GM12878 (cell line): ENCODE results near the gene BBC3. TPM values are rescaled to one million over a fixed set of nuclear protein-coding genes. Genes with fewer than 3 reads are reported as not detected.

ENCODE experiments used
- ATAC-seq: fragments of 200-7000 bp; cut with Tn5 transposase; 3 replicates; pipeline ENCODE4 v1.9.1; 2020; ENCODE audit warnings: mild to moderate bottlenecking, moderate library complexity
- BruUV-seq: library from RNA; stranded (reverse); fragments of 400-500 nt; replicated peaks from 2 replicates; lab custom pipeline; 2021; lab: Mats Ljungman, UMichigan
- CTCF ChIA-PET: fragments of 300-600 bp; sonication (Branson Sonifier 250); formaldehyde crosslinking; extraction: SDS; loops from one replicate; lab custom pipeline; 2021; ENCODE audit warnings: inconsistent platforms; lab: Yijun Ruan, JAX
- POLR2A ChIA-PET: fragments of 350-600 bp; formaldehyde crosslinking; extraction: SDS; loops from one replicate; lab custom pipeline; 2021; ENCODE audit warnings: inconsistent platforms; lab: Charles Lee
- RAD21 ChIA-PET: fragments of 300-600 bp; sonication (Branson Sonifier 250); formaldehyde crosslinking; loops from one replicate; lab custom pipeline; 2023; ENCODE audit warnings: antibody characterized with exemption; ENCODE audit not compliant: unreplicated experiment; lab: Charles Lee
- SMC1A ChIA-PET: fragments of 300-600 bp; sonication (Branson Sonifier 250); formaldehyde crosslinking; loops from one replicate; lab custom pipeline; 2023; ENCODE audit not compliant: unreplicated experiment, uncharacterized antibody; lab: Charles Lee
- DNase-seq: peaks from one replicate; pipeline ENCODE4 v3.0.0-alpha.2; 2011; ENCODE audit warnings: low read depth, low spot score
- FAIRE-seq: peaks from 3 replicates; lab custom pipeline; 2011; peaks lifted over from hg19 to GRCh38; lab: Jason Lieb, UNC
- H2AFZ ChIP-seq: 2 replicates; pipeline ENCODE4 v1.6.0; 2011; ENCODE audit warnings: low read depth, low read length, control low read depth; ENCODE audit not compliant: control insufficient read depth
- H3K27ac ChIP-seq: 2 replicates; pipeline ENCODE4 v1.5.1; 2011; ENCODE audit warnings: control low read depth; ENCODE audit not compliant: control insufficient read depth, insufficient read depth
- H3K27me3 ChIP-seq, 2 experiments: replicated peaks in 1 of 2; 2 replicates each; pipeline versions ENCODE4 v1.6.0 to v1.6.1; 2011; ENCODE audit warnings: low read length in 1 of 2; ENCODE audit not compliant: control insufficient read depth in 2 of 2, insufficient read depth in 2 of 2
- H3K36me3 ChIP-seq, 2 experiments: 2 replicates each; pipeline ENCODE4 v1.5.1; 2011; ENCODE audit warnings: low read length in 1 of 2; ENCODE audit not compliant: control insufficient read depth in 2 of 2, insufficient read depth in 2 of 2
- H3K4me1 ChIP-seq: 2 replicates; pipeline ENCODE4 v1.6.1; 2011; ENCODE audit warnings: mild to moderate bottlenecking, low read length, moderate library complexity, mixed read lengths; ENCODE audit not compliant: control insufficient read depth, insufficient read depth
- H3K4me2 ChIP-seq: 2 replicates; pipeline ENCODE4 v1.6.0; 2011; ENCODE audit warnings: control low read depth; ENCODE audit not compliant: control insufficient read depth, insufficient read depth
- H3K4me3 ChIP-seq: fragments of 200-600 bp; sonication (generic); 2 replicates; pipeline ENCODE4 v1.5.1; 2016
- H3K79me2 ChIP-seq: 2 replicates; pipeline ENCODE4 v1.6.0; 2011; ENCODE audit warnings: low read length; ENCODE audit not compliant: control insufficient read depth, insufficient read depth
- H3K9ac ChIP-seq: 2 replicates; pipeline ENCODE4 v1.8.0; 2011; ENCODE audit warnings: low read length, control low read depth, mixed read lengths; ENCODE audit not compliant: control insufficient read depth, insufficient read depth
- H3K9me3 ChIP-seq: replicated peaks from 3 replicates; pipeline ENCODE4 v1.5.1; 2011; ENCODE audit warnings: mild to moderate bottlenecking, low read length; ENCODE audit not compliant: control insufficient read depth, insufficient read depth
- H4K20me1 ChIP-seq: 2 replicates; pipeline ENCODE4 v1.6.0; 2011; ENCODE audit not compliant: control insufficient read depth, insufficient read depth
- ASH2L ChIP-seq: fragments of 300-600, 200-600 bp; sonication (generic); IDR thresholded peaks from 2 replicates; pipeline ENCODE4 v1.6.1; 2017; ENCODE audit warnings: low read depth, mild to moderate bottlenecking, borderline replicate concordance
- BRCA1 ChIP-seq: IDR thresholded peaks from 2 replicates; pipeline ENCODE4 v1.6.1; 2011; ENCODE audit warnings: low read depth, low read length, improper control_type of control experiment
- CBX3 ChIP-seq: fragments of 200-600 bp; sonication (generic); IDR thresholded peaks from 2 replicates; pipeline ENCODE4 v1.6.1; 2016; ENCODE audit warnings: low read depth, borderline replicate concordance
- EED ChIP-seq: sonication (generic); IDR thresholded peaks from 2 replicates; pipeline ENCODE4 v1.6.1; 2016; ENCODE audit warnings: antibody characterized with exemption, low read depth
- FOXK2 ChIP-seq: fragments of 450-650 bp; IDR thresholded peaks from 2 replicates; pipeline ENCODE4 v1.6.1; 2017; ENCODE audit warnings: mild to moderate bottlenecking, moderate library complexity
- POLR2A ChIP-seq: IDR thresholded peaks from 2 replicates; pipeline ENCODE4 v1.6.1; 2011; ENCODE audit warnings: low read depth, mild to moderate bottlenecking, low read length
- ZNF217 ChIP-seq: fragments of 450-650 bp; IDR thresholded peaks from 2 replicates; pipeline ENCODE4 v1.6.1; 2017; ENCODE audit warnings: antibody characterized with exemption, mild to moderate bottlenecking
- ZNF24 ChIP-seq: fragments of 450-650 bp; IDR thresholded peaks from 2 replicates; pipeline ENCODE4 v1.6.1; 2017; ENCODE audit warnings: antibody characterized with exemption, mild to moderate bottlenecking
- WGBS: methylation state at CpG from one replicate; pipeline ENCODE4 v1.1.6; 2016; ENCODE audit warnings: low lambda C conversion rate; ENCODE audit not compliant: insufficient replicate concordance, insufficient coverage; ENCODE audit errors: missing lambda C conversion rate; 5-methylcytosine and 5-hydroxymethylcytosine counted together
- in situ Hi-C: fragments of 300-500 bp; cut with MboI; formaldehyde crosslinking; loops from 9 replicates; pipeline ENCODE4 v1.14.3; 2018; ENCODE audit warnings: mixed read lengths
- intact Hi-C: fragments of 100-400 bp; cut with micrococcal nuclease; formaldehyde crosslinking; loops from one replicate; pipeline ENCODE4 v1.14.2; 2022; ENCODE audit not compliant: unreplicated experiment
- polyA plus RNA-seq, 11 experiments: library from polyadenylated mRNA; depleted of rRNA in 4 of 11; unstranded in 6 of 11; stranded (reverse) in 5 of 11; fragments of >200 nt; fragmentation: Nextera tagmentation in 4 of 11; fragmentation: Illumina TruSeq in 1 of 11; extraction: Ambion mirVana in 4 of 11; extraction: Trizol in 1 of 11; gene quantifications; 1 replicate in 1 of 11; 2 replicates in 10 of 11; pipeline versions ENCODE4 v1.2.1 to v1.2.3, GENCODE V29; 2011 to 2016; ENCODE audit warnings: inconsistent platforms in 2 of 11, missing spikeins in 2 of 11, low read depth in 1 of 11
- total RNA-seq, 4 experiments: library from RNA; depleted of rRNA in 3 of 4; stranded (reverse); fragments of >200 nt in 3 of 4; fragmentation: Illumina TruSeq in 1 of 4; extraction: Trizol in 1 of 4; gene quantifications; 2 replicates each; pipeline versions ENCODE4 v1.2.1 to v1.2.3, GENCODE V29; 2013 to 2021
- TF ChIP-seq, protein P1 (sequence below): fragments of 450-650 bp; IDR thresholded peaks from 2 replicates; pipeline ENCODE4 v1.6.1; 2017; ENCODE audit warnings: mild to moderate bottlenecking
- TF ChIP-seq, protein P2 (sequence below): fragments of 150-350 bp; IDR thresholded peaks from 2 replicates; pipeline ENCODE4 v1.6.1; 2014; ENCODE audit warnings: mild to moderate bottlenecking, low read depth, low read length
- TF ChIP-seq, protein P3 (sequence below): IDR thresholded peaks from 2 replicates; pipeline ENCODE4 v1.6.1; 2012; ENCODE audit warnings: low read depth, low read length, improper control_type of control experiment
- TF ChIP-seq, protein P4 (sequence below): fragments of 450-650 bp; IDR thresholded peaks from 2 replicates; pipeline ENCODE4 v1.6.1; 2017; ENCODE audit warnings: mild to moderate bottlenecking, low read depth, inconsistent platforms; ENCODE audit not compliant: poor library complexity, severe bottlenecking

The BBC3 gene
- total and polyA plus RNA-seq, 10 of the 15 experiments (the other 5 are each of a cell fraction or from before 2014, with no cell fraction given) = 0.10 to 17.9 (median 7.5) TPM

DNA sequence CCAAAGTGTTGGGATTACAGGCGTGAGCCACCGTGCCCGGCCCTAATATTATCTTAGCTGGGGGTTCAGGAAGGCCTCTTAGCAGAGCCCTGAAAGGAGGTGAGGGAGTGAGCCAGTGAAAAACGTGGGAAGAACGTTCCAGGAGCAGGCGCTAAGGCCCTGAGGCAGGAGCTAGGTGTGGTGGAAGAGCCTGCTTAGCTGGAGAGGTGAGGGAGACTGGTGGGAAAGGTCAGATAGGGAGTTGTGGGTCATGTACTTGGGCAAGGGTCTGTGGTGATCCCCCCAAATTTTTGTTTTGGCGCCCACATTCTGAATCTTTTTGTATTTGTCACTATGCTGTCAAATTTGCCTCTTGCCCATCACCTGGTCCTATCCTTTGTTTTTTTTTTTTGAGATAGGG, 38.6 kb upstream of the BBC3 start (continued):
- TF ChIP-seq, protein P1, sequence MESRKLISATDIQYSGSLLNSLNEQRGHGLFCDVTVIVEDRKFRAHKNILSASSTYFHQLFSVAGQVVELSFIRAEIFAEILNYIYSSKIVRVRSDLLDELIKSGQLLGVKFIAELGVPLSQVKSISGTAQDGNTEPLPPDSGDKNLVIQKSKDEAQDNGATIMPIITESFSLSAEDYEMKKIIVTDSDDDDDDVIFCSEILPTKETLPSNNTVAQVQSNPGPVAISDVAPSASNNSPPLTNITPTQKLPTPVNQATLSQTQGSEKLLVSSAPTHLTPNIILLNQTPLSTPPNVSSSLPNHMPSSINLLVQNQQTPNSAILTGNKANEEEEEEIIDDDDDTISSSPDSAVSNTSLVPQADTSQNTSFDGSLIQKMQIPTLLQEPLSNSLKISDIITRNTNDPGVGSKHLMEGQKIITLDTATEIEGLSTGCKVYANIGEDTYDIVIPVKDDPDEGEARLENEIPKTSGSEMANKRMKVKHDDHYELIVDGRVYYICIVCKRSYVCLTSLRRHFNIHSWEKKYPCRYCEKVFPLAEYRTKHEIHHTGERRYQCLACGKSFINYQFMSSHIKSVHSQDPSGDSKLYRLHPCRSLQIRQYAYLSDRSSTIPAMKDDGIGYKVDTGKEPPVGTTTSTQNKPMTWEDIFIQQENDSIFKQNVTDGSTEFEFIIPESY = no peak
- TF ChIP-seq ZNF24 (no peak), EED (no peak), ASH2L (no peak)

DNA sequence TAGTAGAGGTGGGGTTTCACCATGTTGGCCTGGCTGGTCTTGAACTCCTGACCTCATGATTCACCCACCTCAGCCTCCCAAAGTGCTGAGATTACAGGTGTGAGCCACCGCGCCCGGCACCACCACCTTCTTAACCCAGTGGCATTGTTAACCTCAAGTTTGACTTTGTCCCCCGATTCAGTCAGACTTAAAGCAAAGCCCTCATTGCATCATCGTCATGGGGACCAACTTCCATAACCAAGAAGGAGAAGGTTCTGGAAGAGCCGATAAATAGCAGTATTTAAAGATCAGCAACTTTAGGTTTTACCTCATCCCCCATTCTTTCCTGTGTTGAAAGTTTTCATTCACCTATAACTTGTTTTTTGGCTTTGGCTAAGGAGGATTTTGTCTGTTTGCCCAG, 37.0 kb upstream of the BBC3 start:
- Histone ChIP-seq H3K36me3 (peaks cover 2 to 4% of the 10 kb centered on the region in 2 experiments; a peak in 3 of 4 replicates), H3K4me1 (peaks cover 5% of the 10 kb centered on the region; the same call in 1 of the 2 replicates), H4K20me1 (no peaks in the 10 kb centered on the region), H3K4me2 (no peak overlapping the region), H3K9me3 (no peaks in the 10 kb centered on the region), H2AFZ (no peak overlapping the region), H3K4me3 (no peak overlapping the region), H3K9ac (no peak overlapping the region), H3K79me2 (no peaks in the 10 kb centered on the region), H3K27me3 (no peaks in the 10 kb centered on the region), H3K27ac (no peak overlapping the region)
- no peak for DNase-seq
- WGBS = 78% methylated on average over 6 of the region's 6 CpGs
- ChIA-PET SMC1A (interaction anchor here (0.6 kb wide), 1 partner anchor 347 kb away, joined by 3 read pairs; no protein-coding TSS in a partner anchor), POLR2A (interaction anchor here (0.9 kb wide), 1 partner anchor 11 kb away, joined by 3 read pairs; the partner anchor contains the start of gene CCDC9), RAD21 (no interaction called here), CTCF (no interaction called here)
- no TSS peak for BruUV-seq
- in situ Hi-C loops = no loop called here
- intact Hi-C loops = no loop called here
- no peak for FAIRE-seq
- no peak for ATAC-seq
- TF ChIP-seq ZNF217 (no peak), BRCA1 (no peak), FOXK2 (no peak), CBX3 (no peak), POLR2A (no peak)
- TF ChIP-seq, protein P1 = no peak
- TF ChIP-seq, protein P2, sequence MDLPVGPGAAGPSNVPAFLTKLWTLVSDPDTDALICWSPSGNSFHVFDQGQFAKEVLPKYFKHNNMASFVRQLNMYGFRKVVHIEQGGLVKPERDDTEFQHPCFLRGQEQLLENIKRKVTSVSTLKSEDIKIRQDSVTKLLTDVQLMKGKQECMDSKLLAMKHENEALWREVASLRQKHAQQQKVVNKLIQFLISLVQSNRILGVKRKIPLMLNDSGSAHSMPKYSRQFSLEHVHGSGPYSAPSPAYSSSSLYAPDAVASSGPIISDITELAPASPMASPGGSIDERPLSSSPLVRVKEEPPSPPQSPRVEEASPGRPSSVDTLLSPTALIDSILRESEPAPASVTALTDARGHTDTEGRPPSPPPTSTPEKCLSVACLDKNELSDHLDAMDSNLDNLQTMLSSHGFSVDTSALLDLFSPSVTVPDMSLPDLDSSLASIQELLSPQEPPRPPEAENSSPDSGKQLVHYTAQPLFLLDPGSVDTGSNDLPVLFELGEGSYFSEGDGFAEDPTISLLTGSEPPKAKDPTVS = no peak
- TF ChIP-seq, protein P3, sequence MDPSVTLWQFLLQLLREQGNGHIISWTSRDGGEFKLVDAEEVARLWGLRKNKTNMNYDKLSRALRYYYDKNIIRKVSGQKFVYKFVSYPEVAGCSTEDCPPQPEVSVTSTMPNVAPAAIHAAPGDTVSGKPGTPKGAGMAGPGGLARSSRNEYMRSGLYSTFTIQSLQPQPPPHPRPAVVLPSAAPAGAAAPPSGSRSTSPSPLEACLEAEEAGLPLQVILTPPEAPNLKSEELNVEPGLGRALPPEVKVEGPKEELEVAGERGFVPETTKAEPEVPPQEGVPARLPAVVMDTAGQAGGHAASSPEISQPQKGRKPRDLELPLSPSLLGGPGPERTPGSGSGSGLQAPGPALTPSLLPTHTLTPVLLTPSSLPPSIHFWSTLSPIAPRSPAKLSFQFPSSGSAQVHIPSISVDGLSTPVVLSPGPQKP = no peak
- TF ChIP-seq, protein P4, sequence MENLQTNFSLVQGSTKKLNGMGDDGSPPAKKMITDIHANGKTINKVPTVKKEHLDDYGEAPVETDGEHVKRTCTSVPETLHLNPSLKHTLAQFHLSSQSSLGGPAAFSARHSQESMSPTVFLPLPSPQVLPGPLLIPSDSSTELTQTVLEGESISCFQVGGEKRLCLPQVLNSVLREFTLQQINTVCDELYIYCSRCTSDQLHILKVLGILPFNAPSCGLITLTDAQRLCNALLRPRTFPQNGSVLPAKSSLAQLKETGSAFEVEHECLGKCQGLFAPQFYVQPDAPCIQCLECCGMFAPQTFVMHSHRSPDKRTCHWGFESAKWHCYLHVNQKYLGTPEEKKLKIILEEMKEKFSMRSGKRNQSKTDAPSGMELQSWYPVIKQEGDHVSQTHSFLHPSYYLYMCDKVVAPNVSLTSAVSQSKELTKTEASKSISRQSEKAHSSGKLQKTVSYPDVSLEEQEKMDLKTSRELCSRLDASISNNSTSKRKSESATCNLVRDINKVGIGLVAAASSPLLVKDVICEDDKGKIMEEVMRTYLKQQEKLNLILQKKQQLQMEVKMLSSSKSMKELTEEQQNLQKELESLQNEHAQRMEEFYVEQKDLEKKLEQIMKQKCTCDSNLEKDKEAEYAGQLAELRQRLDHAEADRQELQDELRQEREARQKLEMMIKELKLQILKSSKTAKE = no peak
